Measurements from ENCODE around the gene SCN8A.

- no peak for TF ChIP-seq CTCF (IDR thresholded peaks at IDR 0.05; ENCODE audit: poor library complexity)
- no peak for TF ChIP-seq EZH2 (IDR thresholded peaks at IDR 0.05; ENCODE audit: borderline replicate concordance)
- TF ChIP-seq EZH2phosphoT487 (IDR thresholded peaks at IDR 0.05; ENCODE audit: low read depth, severe bottlenecking, unreplicated experiment): no peak
Measured at GRCh38 chr12:51752234-51752889, 161.3 kb downstream of the SCN8A start.
